Aorta (tissue), 5 donors: ENCODE measurements around the gene APIP. TPM values are rescaled to one million over a fixed set of nuclear protein-coding genes. Genes with fewer than 3 reads are reported as not detected.

ENCODE experiments used
- ATAC-seq: fragments of 200-7000 bp; cut with Tn5 transposase; one replicate; pipeline ENCODE4 v1.9.1; 2022; ENCODE audit warnings: moderate library complexity; ENCODE audit not compliant: low FRiP score
- DNase-seq, 2 donors: peaks; one replicate each; pipeline ENCODE4 v3.0.0-alpha.2; 2020
- H3K27ac ChIP-seq, 2 donors: one replicate each; pipeline ENCODE4 v1.5.1; 2013; ENCODE audit warnings: low read length in 2 of 2, mild to moderate bottlenecking in 2 of 2, moderate library complexity in 2 of 2, control low read depth in 1 of 2, inconsistent platforms in 1 of 2, low read depth in 1 of 2
- H3K27me3 ChIP-seq, 2 donors: one replicate each; pipeline ENCODE4 v1.6.1; 2013; ENCODE audit warnings: control low read depth in 1 of 2, low read length in 1 of 2, mild to moderate bottlenecking in 1 of 2, moderate library complexity in 1 of 2; ENCODE audit not compliant: insufficient read depth in 2 of 2, control insufficient read depth in 1 of 2
- H3K36me3 ChIP-seq, 2 donors: one replicate each; pipeline ENCODE4 v1.6.1; 2013; ENCODE audit warnings: control low read depth in 1 of 2, low read length in 1 of 2, mild to moderate bottlenecking in 1 of 2; ENCODE audit not compliant: insufficient read depth in 2 of 2, control insufficient read depth in 1 of 2
- H3K4me1 ChIP-seq, 2 donors: one replicate each; pipeline ENCODE4 v1.6.1; 2013; ENCODE audit warnings: low read length in 2 of 2, control low read depth in 1 of 2, mild to moderate bottlenecking in 1 of 2, moderate library complexity in 1 of 2; ENCODE audit not compliant: insufficient read depth in 2 of 2, control insufficient read depth in 1 of 2
- H3K4me3 ChIP-seq, 2 donors: one replicate each; pipeline ENCODE4 v1.5.1; 2013; ENCODE audit warnings: low read length in 2 of 2, control low read depth in 1 of 2, mild to moderate bottlenecking in 1 of 2
- H3K9me3 ChIP-seq: one replicate; pipeline ENCODE4 v1.6.1; 2013; ENCODE audit warnings: mild to moderate bottlenecking, low read length; ENCODE audit not compliant: control insufficient read depth
- WGBS, 2 donors: extraction: QIAGEN DNeasy Blood & Tissue Kit; methylation state at CpG; one replicate each; pipeline ENCODE4 v1.1.7; 2013; 5-methylcytosine and 5-hydroxymethylcytosine counted together
- intact Hi-C, 2 donors: fragments of 100-400 bp; cut with DNase I; formaldehyde crosslinking; loops; one replicate each; pipeline versions ENCODE4 v1.14.2 to v1.15.0; 2022
- polyA plus RNA-seq, 2 donors: library from polyadenylated mRNA; stranded (reverse); fragments of 200-250 nt; gene quantifications; one replicate each; pipeline ENCODE4 v1.2.3, GENCODE V29; 2013
- total RNA-seq, 2 donors: library from RNA; stranded (reverse); fragmentation: NEBNext Ultra II Directional; extraction: Animal tissue kit (Norgen Biotek cat#: 25700); gene quantifications; one replicate each; pipeline ENCODE4 v1.2.1, GENCODE V29; 2021
- donor health status: healthy with polysubstance abuse.
- donor health status: Bipolar disorder and iron deficiency.
- donor health status: DM: no; HTN: no; CAD: no.
- donor health status: DM: no; HTN: no; CAD: no.
- donor health status: DM: yes; HTN: yes; CAD: no.

The APIP gene
- total and polyA plus RNA-seq, 4 donors = 20.0 to 26.0 (median 25.2) TPM

DNA sequence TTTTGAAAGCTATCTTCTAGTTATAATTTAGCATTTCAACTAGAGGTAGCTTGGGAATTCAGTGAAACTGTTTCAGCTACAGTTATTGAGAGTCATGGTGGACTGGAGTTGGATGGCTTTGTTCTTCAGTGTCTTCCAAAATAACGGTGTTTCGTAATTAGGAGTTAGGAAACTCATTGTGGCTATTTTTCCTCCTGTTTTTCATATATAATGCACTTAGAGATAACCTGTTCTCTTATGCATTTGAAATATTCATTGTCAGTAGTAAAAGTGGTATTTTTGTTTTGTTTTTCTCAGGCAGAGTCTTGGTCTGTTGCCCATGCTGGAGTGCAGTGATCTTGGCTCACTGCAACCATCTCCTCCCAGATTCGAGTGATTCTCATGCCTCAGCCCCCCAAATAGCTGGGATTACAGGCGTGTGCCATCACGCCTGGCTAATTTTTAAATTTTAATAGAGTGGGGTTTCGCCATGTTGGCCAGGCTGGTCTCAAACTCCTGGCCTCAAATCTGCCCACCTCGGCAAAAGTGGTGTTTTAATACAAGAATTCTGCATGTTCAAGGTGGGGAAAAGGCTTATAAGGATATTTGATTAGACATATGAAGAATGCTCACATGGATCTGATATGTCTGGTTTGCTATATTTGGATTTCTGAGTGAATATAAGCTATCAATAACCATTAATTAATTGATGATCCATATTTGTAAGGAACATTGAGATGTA lies 12.9 kb upstream of the APIP start:
- no peak for DNase-seq
- WGBS, 2 donors = 84 to 88% methylated on average over 7 of the region's 7 CpGs
- intact Hi-C loops = loop anchor here in 1 of 2 donors (5.0 kb wide), 1 partner anchor 68 kb away; no protein-coding TSS in a partner anchor
- H3K4me3 ChIP-seq = no peak overlapping the region
- no peak for ATAC-seq
- H3K27me3 ChIP-seq = no peaks in the 10 kb centered on the region
- peaks cover 0 to 3% of the 10 kb centered on the region in 2 donors for H3K36me3 ChIP-seq
- H3K9me3 ChIP-seq = no peaks in the 10 kb centered on the region
- no peak overlapping the region for H3K27ac ChIP-seq
- peaks cover 2 to 3% of the 10 kb centered on the region in 2 donors for H3K4me1 ChIP-seq

DNA sequence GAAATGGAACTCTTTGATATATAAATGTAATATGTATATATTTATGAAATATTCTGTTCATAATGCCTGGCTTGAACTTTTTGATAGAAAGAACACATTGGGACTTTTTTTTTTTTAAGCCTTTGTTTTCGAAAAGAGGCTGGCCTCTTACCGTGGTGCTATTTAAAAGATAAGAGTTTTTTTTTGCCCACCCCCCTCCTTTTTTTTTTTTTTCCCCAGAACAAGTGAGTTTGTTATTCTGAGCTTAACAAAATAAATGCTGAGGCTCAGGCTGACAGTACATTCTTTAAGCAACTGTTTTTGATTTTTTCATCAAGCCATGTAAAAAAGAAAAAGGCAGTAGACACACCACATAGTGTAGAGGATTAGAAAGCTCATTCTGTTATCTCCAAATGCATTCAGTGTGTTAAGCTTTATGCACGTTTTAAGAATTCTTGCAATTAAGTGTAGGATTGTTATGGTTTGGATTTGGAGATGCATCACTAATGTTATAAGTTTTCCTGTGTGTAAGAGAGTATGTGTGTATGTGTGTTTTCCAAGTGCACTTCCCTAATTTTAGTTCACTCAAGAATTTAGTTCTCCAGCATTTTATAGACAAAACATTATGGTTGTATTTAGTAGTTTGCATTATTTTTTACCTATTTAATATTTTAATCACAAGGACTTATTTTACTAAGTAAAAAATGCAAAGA lies 12.2 kb upstream of the APIP start:
- 29 to 30% methylated on average over 3 of the region's 3 CpGs for WGBS, 2 donors
- no peak overlapping the region for H3K27ac ChIP-seq
- ATAC-seq (no peak), DNase-seq (no peak)
- peaks cover 2 to 7% of the 10 kb centered on the region in 2 donors for H3K4me1 ChIP-seq
- H3K9me3 ChIP-seq = no peaks in the 10 kb centered on the region
- peaks cover 0 to under 1% of the 10 kb centered on the region in 2 donors for H3K36me3 ChIP-seq
- no peak overlapping the region for H3K4me3 ChIP-seq
- intact Hi-C loops = loop anchor here in 1 of 2 donors (5.0 kb wide), 1 partner anchor 69 kb away; no protein-coding TSS in a partner anchor
- H3K27me3 ChIP-seq = no peaks in the 10 kb centered on the region

DNA sequence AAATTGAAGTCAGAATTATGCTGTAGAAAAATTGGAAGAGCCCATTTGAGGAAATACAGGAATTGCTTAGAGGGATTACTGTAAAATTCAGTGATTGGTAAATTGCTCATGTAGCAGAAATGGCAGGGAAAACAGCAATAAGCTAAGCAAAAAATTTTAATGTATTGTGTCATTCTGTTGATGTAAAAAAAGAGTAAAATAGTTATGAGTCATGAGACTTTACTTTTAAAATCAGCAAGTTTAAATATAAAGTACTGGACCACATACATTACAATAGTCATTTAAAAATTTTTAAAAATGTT lies 10.6 kb upstream of the APIP start:
- H3K36me3 ChIP-seq = no peaks in the 10 kb centered on the region
- no peak overlapping the region for H3K4me3 ChIP-seq
- no peaks in the 10 kb centered on the region for H3K9me3 ChIP-seq
- DNase-seq (no peak), ATAC-seq (no peak)
- peaks cover 2 to 7% of the 10 kb centered on the region in 2 donors for H3K4me1 ChIP-seq
- intact Hi-C loops = loop anchor here (2.0 to 5.0 kb wide), 2 partner anchors 71 to 466 kb away; no protein-coding TSS in a partner anchor
- H3K27me3 ChIP-seq = no peaks in the 10 kb centered on the region
- no peak overlapping the region for H3K27ac ChIP-seq

DNA sequence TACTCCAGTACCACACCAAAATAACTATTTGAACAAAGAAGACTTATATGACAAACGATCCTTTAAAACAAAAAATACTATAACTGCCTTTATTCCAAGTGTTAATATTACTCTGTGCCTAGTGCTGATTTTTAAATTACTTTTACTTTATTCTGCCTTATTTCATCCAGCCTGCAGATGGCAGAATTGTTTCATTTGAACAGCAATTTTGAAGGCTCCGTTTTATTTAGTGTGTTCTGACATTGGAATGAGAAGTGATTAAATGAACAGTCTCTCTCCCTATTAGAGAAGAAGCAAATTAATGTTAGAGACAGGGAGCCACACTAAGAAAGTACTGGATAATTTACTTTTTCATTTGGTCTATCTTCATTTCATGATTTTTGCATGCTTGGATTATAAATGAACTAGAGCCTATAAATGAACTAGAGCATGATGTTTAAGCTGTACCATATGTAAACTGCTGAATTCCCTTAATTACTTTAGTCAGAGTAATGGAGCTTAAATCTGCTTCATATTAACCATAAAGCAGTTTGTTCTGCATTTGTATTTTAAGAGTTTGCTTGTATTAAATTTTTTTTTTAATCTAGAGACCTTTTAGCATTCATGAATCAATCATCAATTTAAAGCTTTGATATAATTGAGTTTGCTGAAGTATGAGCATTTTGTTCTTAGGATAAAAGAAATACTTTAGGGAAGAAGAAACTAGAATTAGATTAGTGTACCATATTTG lies 10.1 kb upstream of the APIP start:
- Histone ChIP-seq H3K4me3 (no peak overlapping the region), H3K27me3 (no peaks in the 10 kb centered on the region), H3K27ac (no peak overlapping the region), H3K36me3 (no peaks in the 10 kb centered on the region), H3K4me1 (peaks cover 2 to 7% of the 10 kb centered on the region in 2 donors), H3K9me3 (no peaks in the 10 kb centered on the region)
- 3 to 4% methylated on average over 2 of the region's 2 CpGs for WGBS, 2 donors
- ATAC-seq = no peak
- DNase-seq = no peak
- intact Hi-C loops = loop anchor here (2.0 to 5.0 kb wide), 2 partner anchors 71 to 467 kb away; no protein-coding TSS in a partner anchor

DNA sequence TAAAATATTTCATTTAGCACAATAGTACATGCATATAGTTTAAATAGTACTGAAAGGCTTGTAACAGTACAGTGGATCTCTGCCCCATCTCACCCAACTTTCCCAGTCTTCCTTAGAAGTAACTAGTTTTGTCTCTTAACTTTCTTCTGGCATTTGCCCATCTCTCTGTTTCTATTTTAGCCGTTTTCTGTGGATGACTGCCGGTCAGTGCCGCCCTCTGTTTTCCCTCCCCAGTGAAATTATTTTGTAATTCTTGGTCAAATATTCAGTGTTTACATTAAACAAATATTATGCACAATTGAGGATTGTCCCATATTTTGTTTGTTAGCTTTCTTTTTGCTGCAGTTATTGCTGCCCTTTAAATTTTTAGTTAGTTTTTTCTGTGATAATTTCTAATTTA lies 8.5 kb upstream of the APIP start:
- Histone ChIP-seq H3K27me3 (no peaks in the 10 kb centered on the region), H3K27ac (no peak overlapping the region), H3K9me3 (no peaks in the 10 kb centered on the region), H3K4me3 (no peak overlapping the region), H3K36me3 (no peaks in the 10 kb centered on the region), H3K4me1 (peaks cover 0 to 7% of the 10 kb centered on the region in 2 donors)
- 4 to 7% methylated on average over 3 of the region's 3 CpGs for WGBS, 2 donors
- DNase-seq (no peak), ATAC-seq (no peak)
- intact Hi-C loops = loop anchor here in 1 of 2 donors (1.0 to 5.0 kb wide), 2 partner anchors 73 to 468 kb away; no protein-coding TSS in a partner anchor

DNA sequence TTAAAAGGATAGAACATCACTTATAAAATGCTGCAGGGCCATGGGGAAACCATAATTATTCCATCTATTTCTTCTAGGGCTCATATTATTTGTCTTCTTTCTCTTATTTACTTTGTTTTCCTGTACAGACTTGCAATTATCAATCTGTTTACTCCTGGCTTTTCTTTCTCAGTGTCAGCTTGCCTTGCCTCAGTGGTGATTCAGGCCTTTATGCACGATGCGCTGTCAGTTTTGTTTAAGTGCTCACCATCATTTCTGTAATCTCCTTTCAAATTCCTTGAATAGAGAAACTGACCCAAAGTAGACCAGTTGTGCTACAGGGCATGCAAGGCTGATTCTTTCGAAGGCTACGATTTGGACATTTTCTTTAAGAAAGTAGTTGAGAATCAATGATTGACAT lies 5.0 kb upstream of the APIP start:
- no peak for DNase-seq
- H3K27me3 ChIP-seq = no peaks in the 10 kb centered on the region
- intact Hi-C loops = no loop called here
- H3K4me1 ChIP-seq = peaks cover 0 to 7% of the 10 kb centered on the region in 2 donors
- no peaks in the 10 kb centered on the region for H3K9me3 ChIP-seq
- no peaks in the 10 kb centered on the region for H3K36me3 ChIP-seq
- no peak overlapping the region for H3K4me3 ChIP-seq
- no peak overlapping the region for H3K27ac ChIP-seq
- WGBS, 2 donors = 93 to 94% methylated on average over 4 of the region's 4 CpGs
- ATAC-seq = no peak

DNA sequence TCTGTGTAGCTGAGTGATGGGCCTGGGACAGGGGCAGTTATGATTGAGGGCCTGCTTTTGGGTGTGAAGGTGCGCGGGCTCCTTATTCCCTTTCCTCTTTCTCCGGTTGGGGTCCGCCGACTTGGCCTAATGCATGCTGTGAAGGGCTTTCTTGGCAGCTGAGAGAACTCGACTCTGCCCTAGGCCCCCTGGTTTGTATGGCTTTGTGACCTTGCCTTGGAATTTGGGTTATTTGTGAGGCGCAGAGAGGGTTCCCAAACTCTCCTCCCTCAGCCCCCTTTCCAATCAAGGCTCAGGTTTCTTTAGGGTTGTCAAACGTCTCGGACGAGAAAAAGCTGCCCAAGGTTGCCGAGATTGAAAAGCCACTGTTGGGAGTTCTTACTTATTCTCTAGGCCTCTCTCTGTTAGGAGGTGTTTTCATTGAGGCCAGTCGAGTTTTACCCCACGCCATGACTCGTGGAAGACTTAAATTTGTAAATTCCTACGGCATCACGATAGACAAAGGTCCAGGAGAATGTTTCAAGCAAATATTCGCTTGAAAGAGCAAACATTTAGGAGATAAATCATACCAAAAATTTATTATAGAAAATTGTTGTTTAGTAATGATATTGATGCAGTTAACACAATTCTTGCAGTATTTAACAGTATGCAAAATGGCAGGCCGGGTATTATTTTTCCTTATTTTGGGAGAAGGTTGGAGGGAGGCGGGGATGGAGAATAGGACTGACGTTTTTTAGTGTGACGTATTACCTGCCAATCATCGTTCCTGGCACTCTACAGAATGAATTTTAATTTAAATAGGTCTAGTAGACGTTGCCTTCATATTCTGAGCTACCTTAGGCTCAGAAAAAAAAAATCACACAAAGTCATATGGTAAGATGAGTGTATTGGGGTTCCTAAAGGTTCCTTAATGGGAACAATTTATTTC lies 928 bp upstream of the APIP start:
- H3K9me3 ChIP-seq = no peaks in the 10 kb centered on the region
- 10% methylated on average over 23 of the region's 23 CpGs for WGBS, 2 donors
- ATAC-seq = no peak
- no peaks in the 10 kb centered on the region for H3K27me3 ChIP-seq
- no peaks in the 10 kb centered on the region for H3K4me1 ChIP-seq
- H3K27ac ChIP-seq = peak overlapping the region; percentile 14 to 39
- H3K36me3 ChIP-seq = no peaks in the 10 kb centered on the region
- no peak for DNase-seq
- intact Hi-C loops = no loop called here
- H3K4me3 ChIP-seq = peak overlapping the region; percentile 16 to 84
